ENCODE data around the gene TSPOAP1. TPM values are rescaled to one million over a fixed set of nuclear protein-coding genes. Genes with fewer than 3 reads are reported as not detected.

TSPOAP1 gene
- polyA plus RNA-seq, 1 of the 3 experiments (the other 2 are of a cell fraction): 0.79 TPM

GRCh38 chr17:58358408-58359172, 30.0 kb upstream of the TSPOAP1 start:
- no peak overlapping the region for H3K4me2 ChIP-seq
- H3K36me3 ChIP-seq (replicated peaks in 1 of 2; ENCODE audit: control insufficient read depth in 1 of 2, insufficient read depth in 2 of 2, low read length in 1 of 2): no peaks in the 10 kb centered on the region
- H3K4me3 ChIP-seq (ENCODE audit: low read depth in 2 of 2, low read length in 1 of 2): no peak overlapping the region
- ChIA-PET CTCF (interaction anchor here (0.8 to 1.0 kb wide), 2 partner anchors 58 to 109 kb away, joined by 3 read pairs; no protein-coding TSS in a partner anchor), POLR2A (interaction anchor here (0.5 kb wide), 1 partner anchor 15 kb away, joined by 3 read pairs; no protein-coding TSS in a partner anchor)
- peaks cover 25% of the 10 kb centered on the region; the same call in 1 of the 2 replicates for H3K27me3 ChIP-seq (ENCODE audit: insufficient read depth)
- H2AFZ ChIP-seq (ENCODE audit: low read depth): no peak overlapping the region
- 55% methylated on average over 9 of the region's 16 CpGs for WGBS (ENCODE audit: low lambda C conversion rate)
- no peak overlapping the region for H3K27ac ChIP-seq (ENCODE audit: low read depth in 2 of 2, low read length in 1 of 2)
- H3K4me1 ChIP-seq (ENCODE audit: control insufficient read depth in 1 of 2, insufficient read depth in 2 of 2, low read depth in 1 of 2, low read length in 1 of 2): peaks cover 0 to 2% of the 10 kb centered on the region in 2 experiments; a peak in 1 of 4 replicates
- no peaks in the 10 kb centered on the region for H3K79me2 ChIP-seq (ENCODE audit: insufficient read depth)
- H3K9me3 ChIP-seq: no peaks in the 10 kb centered on the region
- H3K9ac ChIP-seq: no peak overlapping the region
- H4K20me1 ChIP-seq (ENCODE audit: insufficient read depth): no peaks in the 10 kb centered on the region
- no peaks in the 10 kb centered on the region for H3K9me2 ChIP-seq
- DNase-seq: no peak
- TF ChIP-seq PBX3 (IDR thresholded peaks at IDR 0.05) (no peak), GATA2 (CRISPR knock-in tag; IDR thresholded peaks at IDR 0.05) (no peak), CHD2 (IDR thresholded peaks at IDR 0.05; ENCODE audit: low read length, partially characterized antibody) (no peak), FOXM1 (IDR thresholded peaks at IDR 0.05; ENCODE audit: low read depth) (no peak), TEAD4 (IDR thresholded peaks at IDR 0.05; ENCODE audit: borderline replicate concordance, insufficient read depth) (no peak), RAD21 (IDR thresholded peaks at IDR 0.05; ENCODE audit: low read length) (no peak), SIN3A (IDR thresholded peaks at IDR 0.05; ENCODE audit: borderline replicate concordance, low read depth, low read length) (no peak), MEF2A (IDR thresholded peaks at IDR 0.05; ENCODE audit: borderline replicate concordance, low read depth) (no peak), SMC3 (IDR thresholded peaks at IDR 0.05; ENCODE audit: low read depth, low read length) (no peak), USF2 (IDR thresholded peaks at IDR 0.05; ENCODE audit: borderline replicate concordance, low read depth, low read length) (no peak)
- H3F3A ChIP-seq (replicated peaks; ENCODE audit: insufficient read depth): no peaks in the 10 kb centered on the region

- H3K36me3 ChIP-seq (replicated peaks in 1 of 2; ENCODE audit: control insufficient read depth in 1 of 2, insufficient read depth in 2 of 2, low read length in 1 of 2): no peaks in the 10 kb centered on the region
- no peak overlapping the region for H3K9ac ChIP-seq
- H4K20me1 ChIP-seq (ENCODE audit: insufficient read depth): no peaks in the 10 kb centered on the region
- H3F3A ChIP-seq (replicated peaks; ENCODE audit: insufficient read depth): no peaks in the 10 kb centered on the region
- H3K79me2 ChIP-seq (ENCODE audit: insufficient read depth): no peaks in the 10 kb centered on the region
- no peaks in the 10 kb centered on the region for H3K9me3 ChIP-seq
- no peak overlapping the region for H2AFZ ChIP-seq (ENCODE audit: low read depth)
- CTCF ChIA-PET: interaction anchor here (0.9 to 1.0 kb wide), 3 partner anchors 24 to 59 kb away, joined by 3 to 7 read pairs (median 3); partner anchors contain the start of gene RNF43
- peaks cover 15% of the 10 kb centered on the region; the same call in 1 of the 2 replicates for H3K27me3 ChIP-seq (ENCODE audit: insufficient read depth)
- POLR2A ChIA-PET: no interaction called here
- H3K4me1 ChIP-seq (ENCODE audit: control insufficient read depth in 1 of 2, insufficient read depth in 2 of 2, low read depth in 1 of 2, low read length in 1 of 2): peaks cover 0 to 7% of the 10 kb centered on the region in 2 experiments; a peak in 1 of 4 replicates
- 69% methylated on average over 22 of the region's 22 CpGs for WGBS (ENCODE audit: low lambda C conversion rate)
- no peak overlapping the region for H3K27ac ChIP-seq (ENCODE audit: low read depth in 2 of 2, low read length in 1 of 2)
- H3K4me3 ChIP-seq (ENCODE audit: low read depth in 2 of 2, low read length in 1 of 2): no peak overlapping the region
- H3K9me2 ChIP-seq: no peaks in the 10 kb centered on the region
- DNase-seq: no peak
- H3K4me2 ChIP-seq: no peak overlapping the region
- TF ChIP-seq GATA2 (CRISPR knock-in tag; IDR thresholded peaks at IDR 0.05) (no peak), GABPA (IDR thresholded peaks at IDR 0.05; ENCODE audit: low read depth) (no peak), NRF1 (IDR thresholded peaks at IDR 0.05; ENCODE audit: low read depth, low read length) (no peak), YY1 (IDR thresholded peaks at IDR 0.05; ENCODE audit: low read depth) (no peak), MXI1 (IDR thresholded peaks at IDR 0.05; ENCODE audit: low read depth, low read length) (no peak), RXRA (IDR thresholded peaks at IDR 0.05; ENCODE audit: borderline replicate concordance, low read depth) (no peak), MAX (IDR thresholded peaks at IDR 0.05; ENCODE audit: low read depth) (no peak), FOSL2 (IDR thresholded peaks at IDR 0.05; ENCODE audit: borderline replicate concordance, low read depth) (no peak), IRF3 (IDR thresholded peaks at IDR 0.05; ENCODE audit: low read depth, low read length) (no peak), CTCF (IDR thresholded peaks at IDR 0.05) (no peak), CHD2 (IDR thresholded peaks at IDR 0.05; ENCODE audit: low read length, partially characterized antibody) (no peak)
Observed at GRCh38 chr17:58357312-58358297, 29.0 kb upstream of the TSPOAP1 start.

Measured in SK-N-SH (cell line).